ENCODE results near the gene RIPK4.

RIPK4 gene

GRCh38 chr21:41770901-41771624 is 4.2 kb upstream of the RIPK4 start:
- no peak for DNase-seq (ENCODE audit: extremely low spot score, insufficient read length, low read depth)
- FAIRE-seq = no peak

GRCh38 chr21:41769933-41770332 is 3.1 kb upstream of the RIPK4 start:
- no peak for FAIRE-seq
- DNase-seq (ENCODE audit: extremely low spot score, insufficient read length, low read depth) = no peak

GRCh38 chr21:41769521-41769920 is 2.7 kb upstream of the RIPK4 start:
- no peak for DNase-seq (ENCODE audit: extremely low spot score, insufficient read length, low read depth)
- no peak for FAIRE-seq

- DNase-seq (ENCODE audit: extremely low spot score, insufficient read length, low read depth) (no peak), FAIRE-seq (no peak)
These were observed 2.3 kb upstream of the RIPK4 start for GRCh38 chr21:41769111-41769510.

- no peak for DNase-seq (ENCODE audit: extremely low spot score, insufficient read length, low read depth)
- FAIRE-seq = no peak
These were observed 1.7 kb upstream of the RIPK4 start for GRCh38 chr21:41768437-41769042.

- no peak for FAIRE-seq
- DNase-seq (ENCODE audit: extremely low spot score, insufficient read length, low read depth) = no peak
These were observed 969 bp upstream of the RIPK4 start for GRCh38 chr21:41767606-41768436.

- FAIRE-seq = no peak
- DNase-seq (ENCODE audit: extremely low spot score, insufficient read length, low read depth) = no peak
These were observed 624 bp downstream of the RIPK4 start for GRCh38 chr21:41765973-41766882.

GRCh38 chr21:41765420-41765821 is 1.4 kb downstream of the RIPK4 start:
- no peak for FAIRE-seq
- no peak for DNase-seq (ENCODE audit: extremely low spot score, insufficient read length, low read depth)

- no peak for FAIRE-seq
- DNase-seq (ENCODE audit: extremely low spot score, insufficient read length, low read depth) = no peak
These were observed 2.1 kb downstream of the RIPK4 start for GRCh38 chr21:41764558-41765419.

- no peak for DNase-seq (ENCODE audit: extremely low spot score, insufficient read length, low read depth)
- FAIRE-seq = no peak
These were observed 2.9 kb downstream of the RIPK4 start for GRCh38 chr21:41763996-41764395.

GRCh38 chr21:41763398-41763931 is 3.4 kb downstream of the RIPK4 start:
- DNase-seq (ENCODE audit: extremely low spot score, insufficient read length, low read depth) = no peak
- no peak for FAIRE-seq

- no peak for DNase-seq (ENCODE audit: extremely low spot score, insufficient read length, low read depth)
- FAIRE-seq = no peak
These were observed 4.1 kb downstream of the RIPK4 start for GRCh38 chr21:41762753-41763152.

GRCh38 chr21:41761934-41762635 is 4.8 kb downstream of the RIPK4 start:
- DNase-seq (ENCODE audit: extremely low spot score, insufficient read length, low read depth) = no peak
- no peak for FAIRE-seq

- no peak for FAIRE-seq
- DNase-seq (ENCODE audit: extremely low spot score, insufficient read length, low read depth) = no peak
These were observed 5.5 kb downstream of the RIPK4 start for GRCh38 chr21:41761211-41761933.

GRCh38 chr21:41760411-41760810 is 6.4 kb downstream of the RIPK4 start:
- no peak for FAIRE-seq
- no peak for DNase-seq (ENCODE audit: extremely low spot score, insufficient read length, low read depth)

- DNase-seq (ENCODE audit: extremely low spot score, insufficient read length, low read depth) = no peak
- FAIRE-seq = no peak
These were observed 6.9 kb downstream of the RIPK4 start for GRCh38 chr21:41759926-41760325.

- no peak for FAIRE-seq
These were observed 7.5 kb downstream of the RIPK4 start for GRCh38 chr21:41759214-41759840.

More at GRCh38 chr21:41759214-41759840, 7.5 kb downstream of the RIPK4 start:
- no peak for DNase-seq (ENCODE audit: extremely low spot score, insufficient read length, low read depth)

Measured in GM18507 (cell line).